GM18870 (cell line): ENCODE results near the gene ELP4.

Experiments used
- ATAC-seq: cut with Tn5 transposase; IDR thresholded peaks from one replicate; pipeline ENCODE4 v1.9.1; 2021; ENCODE audit warnings: moderate library complexity; ENCODE audit not compliant: unreplicated experiment

The ELP4 gene

DNA sequence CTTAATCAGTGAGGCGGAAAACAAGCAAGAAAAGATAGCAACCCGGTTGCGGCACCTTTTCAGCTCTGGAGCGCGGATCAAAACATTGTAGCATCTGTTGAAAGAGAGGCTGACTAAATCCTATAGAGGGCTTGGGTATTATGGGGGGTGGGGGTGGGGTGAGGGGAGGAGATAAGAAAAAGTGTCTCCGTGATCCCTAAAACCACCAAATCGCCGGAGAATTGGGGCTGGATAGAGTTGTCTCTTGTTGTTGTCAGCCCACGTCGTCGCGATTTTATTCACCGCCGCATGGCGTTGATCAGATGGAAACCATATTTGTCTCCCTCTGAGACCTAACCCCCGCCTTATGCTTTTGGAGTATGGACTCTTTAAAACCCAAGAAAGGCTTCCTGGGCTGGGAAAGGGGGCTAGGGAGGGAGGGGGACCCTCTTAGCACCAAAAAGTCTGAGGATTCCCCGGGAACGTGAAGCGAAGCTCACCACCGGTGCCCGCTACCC lies 288.5 kb downstream of the ELP4 start:
- ATAC-seq, result no peak

GRCh38 chr11:31798554-31799434 lies 289.2 kb downstream of the ELP4 start:
- ATAC-seq, result no peak

- no peak for ATAC-seq
Measured at GRCh38 chr11:31799435-31800397, 290.1 kb downstream of the ELP4 start.

DNA sequence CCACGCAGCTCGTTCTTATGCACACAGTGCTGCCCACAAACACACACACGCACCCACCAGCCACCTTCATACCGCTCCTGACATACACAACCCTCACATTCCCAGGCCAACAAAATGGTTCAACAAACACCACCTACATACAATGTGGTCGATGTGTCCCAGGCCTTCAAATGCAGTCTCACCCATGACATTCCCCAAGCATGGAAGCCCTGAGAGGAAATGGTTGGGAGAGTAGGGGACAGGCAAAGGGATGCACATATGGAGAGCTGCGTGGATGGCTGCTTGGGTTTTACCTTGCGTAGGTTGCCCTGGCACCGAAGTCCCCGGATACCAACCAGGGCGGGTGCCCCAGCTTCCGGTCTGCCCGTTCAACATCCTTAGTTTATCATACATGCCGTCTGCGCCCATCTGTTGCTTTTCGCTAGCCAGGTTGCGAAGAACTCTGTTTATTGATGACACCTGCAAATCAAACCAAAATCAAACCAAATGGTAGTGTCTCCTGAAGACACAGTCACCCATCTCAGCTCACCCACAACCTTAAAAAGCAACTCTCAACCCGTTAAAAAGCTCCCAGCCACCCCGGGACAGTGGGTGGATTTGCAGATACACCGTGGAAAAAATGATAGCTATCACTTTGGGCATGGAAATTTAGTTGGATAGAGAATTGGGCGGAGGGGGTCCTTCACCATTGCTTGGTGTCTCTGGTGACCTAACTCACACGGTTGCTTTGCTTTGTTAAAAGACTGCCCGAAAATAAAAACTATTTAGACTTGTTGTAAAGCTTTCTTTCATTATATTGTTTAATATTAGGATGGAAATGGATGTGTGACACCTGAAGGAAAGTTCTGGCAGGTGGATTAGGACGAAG lies 291.1 kb downstream of the ELP4 start:
- no peak for ATAC-seq

DNA sequence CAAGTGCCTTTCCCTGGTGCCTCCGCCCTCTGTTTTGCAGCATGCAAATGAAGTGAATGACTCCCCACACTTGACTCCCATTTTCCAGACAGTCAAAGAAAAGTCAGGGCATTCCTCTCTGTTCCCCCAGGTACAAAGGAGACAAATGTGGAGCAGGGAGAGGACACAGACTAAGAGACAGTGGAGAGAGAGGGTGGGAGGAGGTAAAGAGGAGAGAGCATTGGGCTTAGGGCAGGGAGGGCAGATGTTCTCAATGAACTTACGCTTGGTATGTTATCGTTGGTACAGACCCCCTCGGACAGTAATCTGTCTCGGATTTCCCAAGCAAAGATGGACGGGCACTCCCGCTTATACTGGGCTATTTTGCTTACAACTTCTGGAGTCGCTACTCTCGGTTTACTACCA lies 291.7 kb downstream of the ELP4 start:
- ATAC-seq, result no peak

DNA sequence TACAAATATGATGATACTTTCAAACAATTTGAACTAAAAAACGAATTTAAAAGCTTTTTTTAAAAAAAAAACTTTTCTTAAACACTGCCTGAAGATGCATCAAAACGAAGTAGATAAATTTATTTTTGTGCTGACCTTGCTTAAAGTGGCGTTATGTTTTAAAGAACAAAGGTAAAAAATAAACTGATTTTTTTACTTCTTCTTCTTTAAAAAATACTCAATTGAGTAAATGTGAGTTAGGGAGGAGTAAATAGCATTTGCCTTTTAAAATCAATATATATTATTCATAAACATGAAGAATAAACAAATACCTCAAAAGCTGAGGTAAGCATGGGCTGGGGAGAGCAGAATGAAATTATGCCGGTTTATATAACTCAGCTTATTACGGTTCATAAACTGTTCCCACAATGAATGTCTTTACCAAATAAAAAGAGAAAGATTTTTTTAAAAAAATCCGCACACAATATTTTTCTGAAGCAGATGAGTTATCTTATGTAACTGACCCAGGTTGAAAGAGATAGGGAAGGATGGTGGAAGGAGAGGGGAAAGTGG lies 292.5 kb downstream of the ELP4 start:
- no peak for ATAC-seq

DNA sequence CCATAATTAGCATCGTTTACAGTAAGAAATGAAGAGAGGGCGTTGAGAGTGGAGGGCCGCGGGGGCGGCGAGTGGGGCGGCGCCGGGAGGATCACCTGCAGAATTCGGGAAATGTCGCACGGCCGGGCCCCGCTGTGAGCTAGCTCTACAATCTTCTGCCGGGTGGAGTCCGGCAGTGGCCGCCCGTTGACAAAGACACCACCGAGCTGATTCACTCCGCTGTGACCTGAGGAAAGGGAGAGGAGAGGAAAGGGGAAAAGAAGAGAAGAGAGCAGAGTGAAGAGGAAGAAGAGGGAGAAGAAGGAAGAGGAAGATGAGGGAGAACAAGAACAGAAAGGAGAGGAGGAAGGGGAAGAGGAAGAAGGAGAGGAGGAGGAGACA lies 293.0 kb downstream of the ELP4 start:
- ATAC-seq, result no peak

- ATAC-seq, result no peak
Measured at GRCh38 chr11:31802990-31803812, 293.6 kb downstream of the ELP4 start.

- no peak for ATAC-seq
Measured at GRCh38 chr11:31803813-31804311, 294.3 kb downstream of the ELP4 start.

DNA sequence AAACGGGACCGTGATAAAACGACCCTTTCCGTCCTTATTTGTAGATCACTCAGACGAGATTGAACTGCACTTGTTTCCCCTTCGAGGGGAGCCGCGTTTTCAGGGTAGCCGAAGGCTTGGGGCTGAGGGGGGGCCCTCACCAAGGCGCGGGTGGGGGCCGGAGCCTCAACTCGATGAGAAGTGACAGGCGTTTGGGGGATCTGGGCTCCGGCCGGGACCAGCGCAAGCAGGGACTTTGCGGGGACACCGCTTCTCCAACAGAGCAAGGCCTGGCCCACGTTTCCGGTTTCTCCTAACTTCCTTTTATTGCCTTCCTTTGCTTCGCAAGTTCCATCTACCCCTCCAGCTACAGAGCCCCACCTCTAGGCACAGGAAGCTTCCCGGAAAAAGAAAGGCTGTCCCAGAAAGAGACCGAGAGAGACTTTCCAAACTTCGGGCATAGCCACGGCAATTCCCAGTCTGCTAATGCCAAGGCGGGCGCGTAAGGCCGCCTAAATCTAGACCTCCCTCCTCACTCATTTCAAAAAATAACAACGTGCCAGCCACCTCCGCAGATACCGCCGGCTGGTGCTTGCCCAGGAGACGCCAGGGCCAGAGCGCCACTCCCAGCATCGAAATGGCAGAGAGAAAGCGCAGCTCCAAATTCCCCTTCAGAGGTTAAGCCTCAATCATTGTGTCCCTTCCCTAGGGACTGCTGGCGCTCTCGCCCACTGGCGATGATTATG lies 294.9 kb downstream of the ELP4 start:
- no peak for ATAC-seq

GRCh38 chr11:31805037-31805628 lies 295.6 kb downstream of the ELP4 start:
- ATAC-seq, result no peak

DNA sequence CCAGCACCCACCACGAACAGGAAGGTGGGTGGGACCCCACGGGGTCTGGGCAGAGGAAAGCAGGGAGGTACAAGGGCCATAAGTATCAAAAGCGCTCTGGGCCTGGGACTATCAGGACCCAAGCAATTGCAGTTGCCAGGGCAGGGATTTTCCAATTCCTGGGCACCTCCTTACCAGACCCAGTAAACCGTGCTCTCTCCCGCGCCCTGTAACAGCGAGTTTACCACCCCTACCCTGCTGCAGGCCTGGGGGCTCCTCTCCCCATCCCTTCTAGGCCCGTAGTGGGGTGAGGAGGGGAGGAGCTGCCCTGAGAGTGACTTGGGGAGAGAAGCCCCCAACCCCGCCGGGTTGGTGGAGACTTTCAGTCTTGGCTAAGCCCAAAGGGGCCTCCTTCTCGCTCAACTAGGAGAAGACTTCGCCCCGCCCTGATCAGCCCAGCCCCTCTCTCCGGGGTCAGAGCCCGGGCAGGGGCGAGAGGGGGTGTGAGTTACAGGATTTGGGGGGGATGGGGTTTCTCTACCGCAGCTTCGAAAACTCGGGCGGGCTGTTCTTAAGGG lies 296.1 kb downstream of the ELP4 start:
- ATAC-seq, result no peak

DNA sequence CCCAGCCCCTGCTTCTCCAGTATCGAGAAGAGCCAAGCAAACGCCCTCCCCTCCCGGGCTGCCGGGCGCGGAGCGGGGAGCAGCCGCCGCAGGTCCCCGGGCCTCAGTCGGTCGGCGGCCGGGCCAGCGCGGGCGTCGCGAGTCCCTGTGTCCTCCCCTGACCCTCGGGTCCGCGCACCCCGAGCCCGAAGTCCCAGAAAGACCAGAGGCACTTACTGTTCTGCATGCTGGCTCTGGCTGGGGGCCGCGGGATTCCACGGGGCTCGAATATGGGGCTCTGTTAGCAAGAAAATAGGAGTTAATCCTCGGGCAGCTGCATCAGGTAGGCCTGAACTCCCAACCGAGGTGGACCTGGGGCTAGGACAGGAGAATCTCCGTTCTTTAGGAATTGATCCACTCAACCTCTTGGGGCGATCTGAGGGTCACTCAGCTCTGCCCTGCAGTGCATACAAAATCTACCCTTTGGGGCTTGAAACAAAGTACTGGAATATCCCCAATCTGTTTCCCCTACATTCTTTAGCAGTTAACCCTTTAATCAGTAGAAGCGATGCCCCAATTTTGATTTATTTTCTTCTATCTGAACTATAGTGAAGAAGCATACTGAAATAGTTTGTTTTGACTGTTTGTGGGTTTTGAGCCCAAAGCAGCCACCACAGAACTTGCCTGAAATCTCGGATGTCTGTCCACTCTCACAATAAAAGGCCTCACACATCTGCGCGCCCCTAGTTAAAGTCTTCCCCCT lies 296.8 kb downstream of the ELP4 start:
- ATAC-seq, result no peak

- ATAC-seq, result no peak
Measured at GRCh38 chr11:31806928-31807798, 297.6 kb downstream of the ELP4 start.

DNA sequence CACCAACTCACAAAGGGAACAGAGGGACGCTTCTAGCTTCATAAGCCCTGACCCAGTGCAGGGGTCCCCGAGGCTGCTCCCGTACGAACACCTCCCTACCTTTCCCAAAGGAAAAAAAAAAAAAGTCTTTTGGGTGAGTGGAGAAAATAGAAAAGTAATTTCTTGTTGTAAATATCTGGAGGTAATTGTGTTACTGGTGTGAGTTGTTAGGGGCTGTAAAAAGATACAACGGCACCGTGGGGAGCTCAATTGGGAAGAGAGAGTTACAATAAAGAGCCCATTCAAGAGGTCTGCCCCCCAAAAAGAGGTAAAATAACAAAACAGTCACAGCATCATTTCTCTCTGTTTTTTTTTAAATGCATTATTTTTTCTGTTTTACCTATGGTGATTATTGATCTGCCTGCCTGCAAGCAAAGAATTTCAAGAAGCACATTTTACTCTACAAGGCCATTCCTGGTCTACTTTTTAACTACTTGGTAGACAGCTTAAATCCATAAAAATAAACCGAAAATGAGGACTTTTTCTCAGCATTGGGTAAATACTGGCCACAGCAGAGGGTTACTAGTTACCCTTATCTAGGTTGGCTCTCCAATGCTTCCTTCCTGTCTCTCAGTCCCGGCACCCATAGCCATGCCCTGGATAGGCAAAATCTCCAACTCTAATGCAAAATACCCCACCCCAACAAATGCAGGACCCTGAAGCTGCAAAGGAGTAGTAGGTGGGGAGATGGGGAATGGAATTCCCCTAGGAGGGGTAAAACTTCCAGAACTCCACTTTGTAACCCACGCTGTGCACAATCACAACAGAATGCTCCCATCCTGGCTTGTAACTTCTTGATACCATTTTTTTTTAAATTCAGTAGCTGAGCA lies 298.5 kb downstream of the ELP4 start:
- no peak for ATAC-seq
